Measurements from ENCODE around the gene CAND1. TPM values are rescaled to one million over a fixed set of nuclear protein-coding genes. Genes with fewer than 3 reads are reported as not detected.

Gene CAND1
- total RNA-seq, 2 experiments from 2014 or later, result 216 to 221 TPM

DNA sequence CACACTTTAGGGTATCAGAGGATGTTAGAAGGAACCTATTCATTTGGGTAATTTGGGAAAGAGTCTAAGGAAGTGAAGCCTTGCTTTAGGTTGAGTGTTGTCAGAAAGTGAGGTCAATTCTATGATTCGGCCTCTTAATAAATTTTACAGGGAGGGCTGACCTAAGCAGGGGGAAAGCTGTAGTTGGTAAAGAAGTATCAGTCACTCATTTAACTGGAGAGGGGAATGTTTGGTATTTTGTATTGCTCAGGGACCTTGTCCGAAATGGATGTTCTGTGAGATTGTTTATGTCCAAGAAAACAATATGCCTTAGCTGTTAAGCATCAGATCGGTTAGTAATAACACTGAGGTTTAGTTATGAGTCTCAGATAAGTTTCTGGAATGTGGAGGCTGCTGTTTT, 7.3 kb downstream of the CAND1 start:
- CTCF ChIA-PET, result no interaction called here
- peaks cover 57% of the 10 kb centered on the region for H3K36me3 Mint-ChIP-seq (ENCODE audit: low read depth)
- intact Hi-C loops (cut with micrococcal nuclease), result no loop called here

GRCh38 chr12:67279637-67280036, 10.5 kb downstream of the CAND1 start:
- POLR2A ChIA-PET, result interaction anchor here (0.6 kb wide), 1 partner anchor 131 kb away, joined by 3 read pairs; no protein-coding TSS in a partner anchor
- Mint-ChIP-seq H3K9me3 (no peaks in the 10 kb centered on the region), H3K36me3 (ENCODE audit: low read depth) (peaks cover 62% of the 10 kb centered on the region), H3K4me1 (ENCODE audit: low read depth) (peaks cover 66% of the 10 kb centered on the region), H3K4me3 (no peak overlapping the region), H3K27me3 (no peaks in the 10 kb centered on the region), H3K27ac (no peak overlapping the region)
- CTCF ChIA-PET, result interaction anchor here (1.5 to 1.6 kb wide), 2 partner anchors 10 to 27 kb away, joined by 3 to 6 read pairs; partner anchors contain the start of gene CAND1
- ATAC-seq, result no peak
- TF ChIP-seq CTCF (IDR thresholded peaks at IDR 0.05), result no peak
- DNase-seq, result no peak
- intact Hi-C loops (cut with micrococcal nuclease), result no loop called here

More for the DNA sequence above, 7.3 kb downstream of the CAND1 start:
- Mint-ChIP-seq H3K27me3 (no peaks in the 10 kb centered on the region), H3K9me3 (no peaks in the 10 kb centered on the region), H3K4me3 (no peak overlapping the region), H3K27ac (no peak overlapping the region), H3K4me1 (ENCODE audit: low read depth) (peaks cover 82% of the 10 kb centered on the region)
- ATAC-seq, result no peak
- DNase-seq, result no peak
- TF ChIP-seq CTCF (IDR thresholded peaks at IDR 0.05), result no peak
- POLR2A ChIA-PET, result interaction anchor here (0.9 kb wide), 1 partner anchor 8 kb away, joined by 4 read pairs; no protein-coding TSS in a partner anchor

DNA sequence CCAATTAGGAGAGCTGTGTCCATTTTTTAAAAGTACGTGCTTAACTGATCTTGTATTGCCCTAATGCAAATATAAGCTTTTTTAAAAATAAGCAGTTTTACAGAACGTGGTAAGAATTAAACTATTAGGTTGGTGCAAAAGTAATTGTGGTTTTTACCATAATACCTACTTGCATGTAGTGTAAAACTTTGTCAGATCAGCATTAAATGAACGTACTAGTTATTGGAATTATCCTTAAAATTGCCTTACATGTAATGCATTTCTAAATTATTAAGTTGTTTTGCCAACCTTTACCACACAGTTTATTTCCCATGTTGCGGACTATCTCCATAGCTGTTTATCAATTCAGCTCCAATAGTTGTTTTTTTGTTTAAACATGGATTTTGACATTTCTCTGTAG, 10.9 kb downstream of the CAND1 start:
- H3K9me3 Mint-ChIP-seq, result no peaks in the 10 kb centered on the region
- ChIA-PET POLR2A (interaction anchor here (0.6 kb wide), 1 partner anchor 130 kb away, joined by 3 read pairs; no protein-coding TSS in a partner anchor), CTCF (interaction anchor here (1.6 kb wide), 1 partner anchor 11 kb away, joined by 6 read pairs; the partner anchor contains the start of gene CAND1)
- no peak for DNase-seq
- no peak for ATAC-seq
- no peaks in the 10 kb centered on the region for H3K27me3 Mint-ChIP-seq
- peaks cover 62% of the 10 kb centered on the region for H3K36me3 Mint-ChIP-seq (ENCODE audit: low read depth)
- H3K4me3 Mint-ChIP-seq, result no peak overlapping the region
- no peak for TF ChIP-seq CTCF (IDR thresholded peaks at IDR 0.05)
- intact Hi-C loops (cut with micrococcal nuclease), result no loop called here
- H3K4me1 Mint-ChIP-seq (ENCODE audit: low read depth), result peaks cover 66% of the 10 kb centered on the region
- no peak overlapping the region for H3K27ac Mint-ChIP-seq

DNA sequence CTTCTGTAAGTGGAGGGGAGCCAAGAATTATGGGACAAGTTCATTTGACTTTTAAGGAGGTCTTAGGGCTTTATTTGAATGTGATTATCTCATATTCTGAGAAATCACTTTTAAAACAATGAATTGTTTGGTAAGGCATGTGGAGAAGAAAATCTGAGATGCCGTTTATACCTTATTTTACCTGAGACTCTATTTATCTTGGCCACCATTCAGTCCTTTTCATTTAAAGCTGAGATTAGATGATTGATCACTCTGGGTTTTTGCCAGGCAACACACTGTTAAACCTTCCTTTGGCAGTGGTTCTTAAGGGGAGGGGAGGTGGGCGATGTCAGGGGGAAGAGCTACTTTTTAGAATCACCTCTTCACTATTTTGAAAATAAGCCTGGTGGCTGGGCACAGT, 11.4 kb downstream of the CAND1 start:
- ATAC-seq (no peak), DNase-seq (no peak)
- Mint-ChIP-seq H3K4me3 (no peak overlapping the region), H3K27me3 (no peaks in the 10 kb centered on the region), H3K9me3 (no peaks in the 10 kb centered on the region), H3K4me1 (ENCODE audit: low read depth) (peaks cover 64% of the 10 kb centered on the region), H3K36me3 (ENCODE audit: low read depth) (peaks cover 61% of the 10 kb centered on the region), H3K27ac (no peak overlapping the region)
- TF ChIP-seq CTCF (IDR thresholded peaks at IDR 0.05), result no peak
- intact Hi-C loops (cut with micrococcal nuclease), result no loop called here
- ChIA-PET POLR2A (no interaction called here), CTCF (interaction anchor here (1.6 kb wide), 1 partner anchor 11 kb away, joined by 6 read pairs; the partner anchor contains the start of gene CAND1)

DNA sequence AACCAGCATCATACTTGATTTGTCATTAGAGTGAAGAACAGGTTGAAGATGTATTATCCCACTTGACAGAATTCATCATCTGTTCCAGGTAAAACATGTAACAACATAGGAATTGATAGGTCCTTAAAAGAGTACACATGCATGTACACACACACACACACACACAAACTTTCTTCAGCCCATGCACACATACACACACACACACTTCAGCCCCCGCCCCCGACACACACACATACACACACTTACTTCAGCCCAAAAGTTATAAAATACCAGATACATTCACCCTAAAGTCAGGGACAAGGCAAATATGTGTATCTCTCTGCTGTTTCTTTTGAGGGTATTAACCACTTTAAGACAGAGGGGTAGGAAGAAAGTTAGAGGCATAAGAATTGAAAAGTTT, 15.4 kb downstream of the CAND1 start:
- intact Hi-C loops (cut with micrococcal nuclease), result no loop called here
- POLR2A ChIA-PET, result no interaction called here
- TF ChIP-seq CTCF (IDR thresholded peaks at IDR 0.05), result no peak
- peaks cover 55% of the 10 kb centered on the region for H3K4me1 Mint-ChIP-seq (ENCODE audit: low read depth)
- peak overlapping the region; percentile 11 for H3K27ac Mint-ChIP-seq
- CTCF ChIA-PET, result no interaction called here
- no peak for ATAC-seq
- no peak for DNase-seq
- no peaks in the 10 kb centered on the region for H3K27me3 Mint-ChIP-seq
- peaks cover 5% of the 10 kb centered on the region for H3K9me3 Mint-ChIP-seq
- H3K4me3 Mint-ChIP-seq, result no peak overlapping the region
- H3K36me3 Mint-ChIP-seq (ENCODE audit: low read depth), result peaks cover 57% of the 10 kb centered on the region

Measured in activated CD8-positive, alpha-beta T cell treated with anti-CD3 and anti-CD28 coated beads for 36 hours (primary cell).